Testis (tissue), 3 donors: ENCODE data around the gene ANKRD33. TPM values are rescaled to one million over a fixed set of nuclear protein-coding genes. Genes with fewer than 3 reads are reported as not detected.

Experiments
- DNase-seq: peaks from one replicate; pipeline ENCODE4 v3.0.0-alpha.2; 2019
- H3K27ac ChIP-seq, 2 donors: fragments of 200-600 bp; sonication (generic); one replicate each; pipeline ENCODE4 v1.5.1; 2019
- H3K27me3 ChIP-seq: fragments of 200-600 bp; sonication (generic); one replicate; pipeline ENCODE4 v1.5.1; 2019
- H3K36me3 ChIP-seq: fragments of 200-600 bp; sonication (generic); one replicate; pipeline ENCODE4 v1.5.1; 2017; ENCODE audit warnings: low read depth; ENCODE audit errors: missing control alignments
- H3K4me1 ChIP-seq: fragments of 200-600 bp; sonication (generic); one replicate; pipeline ENCODE4 v1.5.1; 2019
- H3K4me3 ChIP-seq, 2 donors: fragments of 200-600 bp; sonication (generic); one replicate each; pipeline ENCODE4 v1.5.1; 2017 to 2019
- H3K9me3 ChIP-seq: fragments of 200-600 bp; sonication (generic); one replicate; pipeline ENCODE4 v1.5.1; 2017
- POLR2A ChIP-seq: fragments of 450-650 bp; IDR thresholded peaks from one replicate; pipeline ENCODE4 v1.6.1; 2017; ENCODE audit warnings: antibody characterized with exemption, mild to moderate bottlenecking, moderate library complexity
- WGBS, 2 donors: methylation state at CpG; one replicate each; pipeline ENCODE4 v1.1.5; 2018; 5-methylcytosine and 5-hydroxymethylcytosine counted together
- intact Hi-C: fragments of 100-400 bp; cut with DNase I; formaldehyde crosslinking; loops from one replicate; pipeline ENCODE4 v1.15.1; 2023; ENCODE audit warnings: low total_unique reads
- polyA plus RNA-seq: library from polyadenylated mRNA; stranded (reverse); fragments of 350-450 nt; fragmentation: Illumina TruSeq; extraction: RNeasy Lipid Tissue Mini Kit (QIAGEN cat#74804); gene quantifications from one replicate; pipeline ENCODE4 v1.2.3, GENCODE V29; 2014; ENCODE audit warnings: low read depth, low replicate concordance; ENCODE audit not compliant: insufficient read depth
- total RNA-seq, 2 donors: library from RNA; depleted of rRNA; stranded (reverse); fragments of >200 nt; gene quantifications; one replicate each; pipeline ENCODE4 v1.2.3, GENCODE V29; 2016
- TF ChIP-seq, protein P1 (sequence below), 3 experiments: fragments of 450-650 bp in 2 of 3; fragments of 200-600 bp in 1 of 3; sonication (generic) in 1 of 3; IDR thresholded peaks; one replicate each; pipeline ENCODE4 v1.5.1; 2016 to 2019; ENCODE audit warnings: antibody characterized with exemption in 3 of 3, mild to moderate bottlenecking in 2 of 3, moderate library complexity in 1 of 3

Gene ANKRD33
- total and polyA plus RNA-seq, 3 donors from 2014 or later, result 0.25 to 0.68 TPM; not detected in 1

GRCh38 chr12:51860986-51861385 is 26.9 kb upstream of the ANKRD33 start:
- Histone ChIP-seq H3K27ac (no peak overlapping the region), H3K9me3 (no peaks in the 10 kb centered on the region), H3K4me3 (no peak overlapping the region), H3K4me1 (no peaks in the 10 kb centered on the region), H3K27me3 (no peaks in the 10 kb centered on the region), H3K36me3 (no peaks in the 10 kb centered on the region)
- intact Hi-C loops, result no loop called here
- no peak for TF ChIP-seq POLR2A
- TF ChIP-seq, protein P1, sequence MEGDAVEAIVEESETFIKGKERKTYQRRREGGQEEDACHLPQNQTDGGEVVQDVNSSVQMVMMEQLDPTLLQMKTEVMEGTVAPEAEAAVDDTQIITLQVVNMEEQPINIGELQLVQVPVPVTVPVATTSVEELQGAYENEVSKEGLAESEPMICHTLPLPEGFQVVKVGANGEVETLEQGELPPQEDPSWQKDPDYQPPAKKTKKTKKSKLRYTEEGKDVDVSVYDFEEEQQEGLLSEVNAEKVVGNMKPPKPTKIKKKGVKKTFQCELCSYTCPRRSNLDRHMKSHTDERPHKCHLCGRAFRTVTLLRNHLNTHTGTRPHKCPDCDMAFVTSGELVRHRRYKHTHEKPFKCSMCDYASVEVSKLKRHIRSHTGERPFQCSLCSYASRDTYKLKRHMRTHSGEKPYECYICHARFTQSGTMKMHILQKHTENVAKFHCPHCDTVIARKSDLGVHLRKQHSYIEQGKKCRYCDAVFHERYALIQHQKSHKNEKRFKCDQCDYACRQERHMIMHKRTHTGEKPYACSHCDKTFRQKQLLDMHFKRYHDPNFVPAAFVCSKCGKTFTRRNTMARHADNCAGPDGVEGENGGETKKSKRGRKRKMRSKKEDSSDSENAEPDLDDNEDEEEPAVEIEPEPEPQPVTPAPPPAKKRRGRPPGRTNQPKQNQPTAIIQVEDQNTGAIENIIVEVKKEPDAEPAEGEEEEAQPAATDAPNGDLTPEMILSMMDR (IDR thresholded peaks at IDR 0.05), result no peak
- WGBS, 2 donors, result 94 to 97% methylated on average over 3 of the region's 3 CpGs
- DNase-seq, result no peak

DNA sequence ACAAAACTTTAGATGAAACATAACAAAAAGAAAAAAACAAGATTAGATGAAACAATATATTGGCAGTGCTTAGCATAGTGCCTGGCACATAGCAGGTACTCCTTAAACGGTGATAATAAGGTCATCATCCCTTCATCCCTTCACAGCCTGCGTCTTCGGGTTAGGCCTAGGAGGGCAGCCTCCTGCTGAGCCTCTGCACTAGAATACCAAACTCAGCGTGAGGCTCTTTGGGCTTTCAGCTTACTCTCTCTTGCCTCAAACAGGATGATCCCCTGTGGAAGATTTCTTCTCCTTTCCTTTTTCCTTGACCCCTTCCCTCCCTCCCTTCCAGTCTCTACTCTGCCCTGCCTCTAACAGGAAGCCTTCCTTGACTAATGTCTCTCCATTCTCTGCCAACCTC is 25.0 kb upstream of the ANKRD33 start:
- no peaks in the 10 kb centered on the region for H3K4me1 ChIP-seq
- no peak overlapping the region for H3K27ac ChIP-seq
- H3K9me3 ChIP-seq, result no peaks in the 10 kb centered on the region
- intact Hi-C loops, result no loop called here
- H3K27me3 ChIP-seq, result no peaks in the 10 kb centered on the region
- no peak for TF ChIP-seq POLR2A
- TF ChIP-seq, protein P1 (IDR thresholded peaks at IDR 0.05), result no peak
- H3K36me3 ChIP-seq, result no peaks in the 10 kb centered on the region
- DNase-seq, result no peak
- 63 to 65% methylated on average over 4 of the region's 4 CpGs for WGBS, 2 donors
- no peak overlapping the region for H3K4me3 ChIP-seq

DNA sequence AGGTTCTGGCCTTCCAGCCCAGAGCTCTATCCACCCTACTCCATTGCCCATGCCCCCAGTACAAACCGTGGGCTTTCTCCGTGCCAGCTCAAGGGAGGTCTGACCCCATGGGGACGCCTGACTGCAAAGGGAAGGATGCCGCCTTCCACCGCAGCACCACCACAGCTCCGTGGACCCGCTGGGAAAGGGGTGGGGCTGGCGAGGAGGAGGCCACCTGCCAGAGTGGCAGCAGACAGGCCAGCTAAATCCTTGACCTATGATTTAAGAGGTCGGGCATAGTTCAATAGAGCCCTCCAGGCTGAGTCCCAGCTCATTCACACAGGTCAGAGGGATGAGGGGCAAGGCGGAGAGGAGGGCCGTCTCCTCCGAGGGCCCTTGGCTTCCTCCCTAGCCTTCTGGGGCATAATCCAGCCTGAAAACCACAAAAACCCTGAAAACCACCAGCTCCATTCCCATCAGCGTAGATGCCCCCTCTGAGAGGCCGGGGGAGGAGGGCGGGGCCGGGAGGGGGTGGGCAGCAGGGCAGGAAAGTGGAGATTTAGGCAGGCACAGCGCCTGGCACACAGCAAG is 24.5 kb upstream of the ANKRD33 start:
- no peaks in the 10 kb centered on the region for H3K9me3 ChIP-seq
- H3K27ac ChIP-seq, result no peak overlapping the region
- DNase-seq, result no peak
- H3K36me3 ChIP-seq, result no peaks in the 10 kb centered on the region
- peaks cover 1% of the 10 kb centered on the region for H3K4me1 ChIP-seq
- 33 to 46% methylated on average over 6 to 17 of the region's 17 CpGs for WGBS, 2 donors
- peak overlapping the region; percentile 4 to 32 for H3K4me3 ChIP-seq
- TF ChIP-seq, protein P1 (IDR thresholded peaks at IDR 0.05), result no peak
- TF ChIP-seq POLR2A, result no peak
- intact Hi-C loops, result no loop called here
- H3K27me3 ChIP-seq, result no peaks in the 10 kb centered on the region

DNA sequence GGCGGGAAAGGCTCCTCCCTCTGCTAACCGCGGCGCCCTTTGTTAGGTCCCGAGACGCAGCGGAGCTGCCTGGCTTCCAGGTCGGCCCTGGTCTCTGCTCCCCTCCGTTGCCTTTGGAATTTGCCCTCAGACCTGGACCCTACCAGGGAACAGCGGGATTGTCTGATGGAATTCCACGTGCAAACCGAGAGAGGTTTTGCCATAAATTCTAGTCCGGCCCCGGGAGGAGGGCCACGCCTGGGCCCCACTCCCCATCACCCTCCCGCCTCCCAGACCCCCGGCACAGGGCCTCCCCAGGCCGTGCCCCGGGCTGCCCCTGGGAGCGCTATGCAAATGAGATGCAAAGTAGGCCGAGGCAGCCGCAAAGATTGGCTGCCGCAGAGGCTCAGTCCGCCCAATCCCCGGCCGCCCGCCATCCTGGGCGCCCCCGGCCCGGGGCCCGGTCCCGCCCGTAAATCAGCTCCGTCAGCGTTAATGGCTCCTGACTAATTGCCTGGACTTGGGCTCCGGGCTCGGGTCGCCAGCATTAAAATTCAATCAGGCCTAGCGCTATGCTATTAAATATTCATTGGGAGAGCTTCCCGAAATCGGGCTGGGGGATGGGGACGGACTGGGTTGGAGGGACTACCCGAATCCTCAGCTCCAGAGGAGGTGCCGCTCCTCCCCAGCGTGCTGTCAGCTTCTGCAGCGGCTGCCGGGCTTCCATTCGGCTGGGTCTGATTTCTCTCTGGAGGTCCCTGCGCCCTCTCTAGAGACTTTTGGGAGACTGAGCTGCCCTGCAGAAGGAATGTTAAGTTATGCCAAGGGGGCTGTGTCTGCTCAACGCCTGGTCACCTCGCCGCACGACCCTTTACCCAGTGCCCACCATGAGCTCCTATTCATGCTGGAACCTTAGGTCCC is 23.7 kb upstream of the ANKRD33 start:
- peak; percentile 43 for DNase-seq
- Histone ChIP-seq H3K4me3 (peak overlapping the region; percentile 4 to 32), H3K27me3 (no peaks in the 10 kb centered on the region), H3K4me1 (peaks cover 5% of the 10 kb centered on the region), H3K36me3 (no peaks in the 10 kb centered on the region), H3K27ac (no peak overlapping the region), H3K9me3 (no peaks in the 10 kb centered on the region)
- intact Hi-C loops, result no loop called here
- WGBS, 2 donors, result 12 to 22% methylated on average over 17 to 53 of the region's 53 CpGs
- no peak for TF ChIP-seq POLR2A

DNA sequence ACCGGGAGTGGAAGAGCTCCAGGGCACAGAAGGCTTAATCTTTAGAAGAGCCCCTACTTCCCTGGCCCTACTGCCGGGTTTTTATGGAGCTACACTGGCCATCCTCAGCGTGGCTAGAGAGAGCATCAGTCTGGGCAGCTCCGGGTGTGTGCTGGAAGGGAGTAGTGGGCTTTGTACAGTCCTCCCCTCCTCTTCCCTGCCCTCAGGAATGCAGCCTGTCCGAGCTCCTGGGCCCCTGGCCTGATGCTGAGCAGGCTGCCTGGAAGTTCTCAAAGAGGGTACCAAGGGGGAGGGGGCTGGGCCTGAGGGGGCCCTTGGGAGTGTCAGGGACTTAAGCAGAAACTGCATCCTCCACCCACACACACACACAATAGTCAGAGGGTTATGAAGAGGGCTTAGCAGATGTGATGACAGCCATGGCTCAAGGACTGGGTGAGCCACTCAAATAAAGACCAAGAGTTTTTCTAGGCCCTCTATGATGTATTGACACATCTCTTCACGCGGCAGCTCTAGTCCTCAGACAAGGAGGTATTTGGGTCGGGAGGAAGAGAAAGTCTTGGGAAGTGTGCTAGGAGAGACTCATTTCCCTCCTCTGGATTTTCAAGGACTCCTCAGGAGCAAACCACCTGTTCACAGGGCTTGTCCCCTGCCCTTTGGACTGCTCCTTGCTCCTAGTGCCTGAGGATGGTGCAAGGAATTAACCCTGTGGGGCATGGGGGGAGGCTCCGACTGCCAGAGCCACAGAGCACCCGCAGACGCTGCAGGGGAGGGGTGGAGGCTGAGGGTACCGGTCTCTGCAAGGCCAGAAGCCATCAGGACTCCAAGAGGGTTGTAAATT is 22.9 kb upstream of the ANKRD33 start:
- no peaks in the 10 kb centered on the region for H3K27me3 ChIP-seq
- no peak for TF ChIP-seq POLR2A
- TF ChIP-seq, protein P1 (IDR thresholded peaks at IDR 0.05), result no peak
- H3K27ac ChIP-seq, result no peak overlapping the region
- WGBS, 2 donors, result 71 to 79% methylated on average over 6 to 12 of the region's 12 CpGs
- H3K4me3 ChIP-seq, result peak overlapping the region in 1 of 2 donors; percentile 32
- intact Hi-C loops, result no loop called here
- peaks cover 5% of the 10 kb centered on the region for H3K4me1 ChIP-seq
- no peaks in the 10 kb centered on the region for H3K36me3 ChIP-seq
- DNase-seq, result no peak
- H3K9me3 ChIP-seq, result no peaks in the 10 kb centered on the region
